Smooth muscle cell (in vitro differentiated cells): ENCODE results near the gene KCNAB3. TPM values are rescaled to one million over a fixed set of nuclear protein-coding genes. Genes with fewer than 3 reads are reported as not detected.

ENCODE experiments used
- DNase-seq: peaks from one replicate; lab custom pipeline; 2025; ENCODE audit not compliant: unreplicated experiment; lab: John Stamatoyannopoulos, UW
- H2AFZ ChIP-seq: fragments of 200-600 bp; sonication (generic); 2 replicates; pipeline ENCODE4 v1.6.0; 2016; ENCODE audit warnings: antibody characterized with exemption, low read depth, mild to moderate bottlenecking
- H3F3A ChIP-seq: fragments of 200-600 bp; sonication (generic); 2 replicates; pipeline ENCODE4 v1.6.0; 2017; ENCODE audit warnings: antibody characterized with exemption, low read depth
- H3K27ac ChIP-seq: fragments of 200-600 bp; sonication (generic); 2 replicates; pipeline ENCODE4 v1.5.1; 2016; ENCODE audit warnings: low read depth, mild to moderate bottlenecking
- H3K27me3 ChIP-seq: fragments of 200-600 bp; sonication (generic); 2 replicates; pipeline ENCODE4 v1.6.1; 2016; ENCODE audit warnings: low read depth, mild to moderate bottlenecking
- H3K36me3 ChIP-seq: fragments of 200-600 bp; sonication (generic); 2 replicates; pipeline ENCODE4 v1.5.1; 2016; ENCODE audit warnings: low read depth
- H3K4me1 ChIP-seq: fragments of 200-600 bp; sonication (generic); 2 replicates; pipeline ENCODE4 v1.5.1; 2016; ENCODE audit warnings: low read depth
- H3K4me2 ChIP-seq: fragments of 200-600 bp; sonication (generic); 2 replicates; pipeline ENCODE4 v1.6.0; 2016; ENCODE audit warnings: mild to moderate bottlenecking
- H3K4me3 ChIP-seq: fragments of 200-600 bp; sonication (generic); 2 replicates; pipeline ENCODE4 v1.5.1; 2016; ENCODE audit warnings: mild to moderate bottlenecking
- H3K79me2 ChIP-seq: fragments of 200-600 bp; sonication (generic); 2 replicates; pipeline ENCODE4 v1.6.0; 2016; ENCODE audit warnings: low read depth, mild to moderate bottlenecking
- H3K9ac ChIP-seq: fragments of 200-600 bp; sonication (generic); 2 replicates; pipeline ENCODE4 v1.6.0; 2016; ENCODE audit warnings: low read depth
- H3K9me3 ChIP-seq: fragments of 200-600 bp; sonication (generic); replicated peaks from 2 replicates; pipeline ENCODE4 v1.5.1; 2016; ENCODE audit warnings: low read depth
- H4K20me1 ChIP-seq: fragments of 200-600 bp; sonication (generic); 2 replicates; pipeline ENCODE4 v1.6.0; 2016; ENCODE audit warnings: low read depth
- WGBS: methylation state at CpG from one replicate; pipeline ENCODE4 v1.1.7; 2016; ENCODE audit warnings: low lambda C conversion rate; 5-methylcytosine and 5-hydroxymethylcytosine counted together
- polyA plus RNA-seq: library from polyadenylated mRNA; unstranded; fragments of >200 nt; fragmentation: Nextera tagmentation; extraction: Ambion mirVana; gene quantifications from 2 replicates; pipeline ENCODE4 v1.2.1, GENCODE V29; 2016
- total RNA-seq: library from RNA; depleted of rRNA; stranded (reverse); fragments of >200 nt; gene quantifications from 2 replicates; pipeline ENCODE4 v1.2.3, GENCODE V29; 2014
- TF ChIP-seq, protein P1 (sequence below): fragments of 200-600 bp; sonication (generic); IDR thresholded peaks from 2 replicates; pipeline ENCODE4 v1.5.1; 2017; ENCODE audit warnings: borderline replicate concordance, mild to moderate bottlenecking, antibody characterized with exemption; ENCODE audit not compliant: insufficient read depth, poor library complexity, severe bottlenecking

The KCNAB3 gene
- total and polyA plus RNA-seq, 2 experiments from 2014 or later, result 5.3 to 8.7 TPM

- H3K27me3 ChIP-seq, result no peaks in the 10 kb centered on the region
- peak within 1 kb of the TSS; percentile 42 for H2AFZ ChIP-seq
- H3K4me2 ChIP-seq, result peak within 1 kb of the TSS; percentile 100
- WGBS, result 52% methylated on average over 18 of the region's 18 CpGs
- peak within 1 kb of the TSS; percentile 60 for H3K9ac ChIP-seq
- peaks cover 17% of the 10 kb centered on the region for H3F3A ChIP-seq
- TF ChIP-seq, protein P1, sequence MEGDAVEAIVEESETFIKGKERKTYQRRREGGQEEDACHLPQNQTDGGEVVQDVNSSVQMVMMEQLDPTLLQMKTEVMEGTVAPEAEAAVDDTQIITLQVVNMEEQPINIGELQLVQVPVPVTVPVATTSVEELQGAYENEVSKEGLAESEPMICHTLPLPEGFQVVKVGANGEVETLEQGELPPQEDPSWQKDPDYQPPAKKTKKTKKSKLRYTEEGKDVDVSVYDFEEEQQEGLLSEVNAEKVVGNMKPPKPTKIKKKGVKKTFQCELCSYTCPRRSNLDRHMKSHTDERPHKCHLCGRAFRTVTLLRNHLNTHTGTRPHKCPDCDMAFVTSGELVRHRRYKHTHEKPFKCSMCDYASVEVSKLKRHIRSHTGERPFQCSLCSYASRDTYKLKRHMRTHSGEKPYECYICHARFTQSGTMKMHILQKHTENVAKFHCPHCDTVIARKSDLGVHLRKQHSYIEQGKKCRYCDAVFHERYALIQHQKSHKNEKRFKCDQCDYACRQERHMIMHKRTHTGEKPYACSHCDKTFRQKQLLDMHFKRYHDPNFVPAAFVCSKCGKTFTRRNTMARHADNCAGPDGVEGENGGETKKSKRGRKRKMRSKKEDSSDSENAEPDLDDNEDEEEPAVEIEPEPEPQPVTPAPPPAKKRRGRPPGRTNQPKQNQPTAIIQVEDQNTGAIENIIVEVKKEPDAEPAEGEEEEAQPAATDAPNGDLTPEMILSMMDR, result no peak
- no peaks in the 10 kb centered on the region for H4K20me1 ChIP-seq
- peaks cover 15% of the 10 kb centered on the region for H3K79me2 ChIP-seq
- no peaks in the 10 kb centered on the region for H3K9me3 ChIP-seq
- H3K36me3 ChIP-seq, result no peaks in the 10 kb centered on the region
- H3K4me3 ChIP-seq, result peak within 1 kb of the TSS; percentile 87
- no peak for DNase-seq
- peak within 1 kb of the TSS; percentile 88 for H3K27ac ChIP-seq
- H3K4me1 ChIP-seq, result peaks cover 49% of the 10 kb centered on the region
These were observed 41.3 kb downstream of the KCNAB3 start, which contains the start of gene CHD3 for GRCh38 chr17:7888184-7888920. TSS of gene CHD3 (plus strand) at chr17:7888789. CDS start at chr17:7889001, 212 bp downstream.

- TF ChIP-seq, protein P1, result no peak
- Histone ChIP-seq H4K20me1 (no peaks in the 10 kb centered on the region), H3K9me3 (no peaks in the 10 kb centered on the region), H3K27me3 (no peaks in the 10 kb centered on the region), H3K4me3 (peak overlapping the region; percentile 87), H3K4me1 (peaks cover 51% of the 10 kb centered on the region), H3K27ac (peak overlapping the region; percentile 88), H3K79me2 (peaks cover 15% of the 10 kb centered on the region), H3K36me3 (no peaks in the 10 kb centered on the region), H2AFZ (peak overlapping the region; percentile 42), H3F3A (peaks cover 17% of the 10 kb centered on the region), H3K9ac (peak overlapping the region; percentile 60), H3K4me2 (peak overlapping the region; percentile 100)
- under 1% methylated on average over 29 of the region's 35 CpGs for WGBS
- DNase-seq, result peak; percentile 76
These were observed 42.0 kb downstream of the KCNAB3 start for GRCh38 chr17:7887482-7888183.

- WGBS, result 5% methylated on average over 8 of the region's 8 CpGs
- Histone ChIP-seq H3K4me2 (peak overlapping the region; percentile 100), H2AFZ (peak overlapping the region; percentile 13), H3K36me3 (no peaks in the 10 kb centered on the region), H3F3A (peaks cover 17% of the 10 kb centered on the region), H3K4me3 (peak overlapping the region; percentile 87), H3K27me3 (no peaks in the 10 kb centered on the region), H3K9ac (peak overlapping the region; percentile 65), H3K79me2 (peaks cover 15% of the 10 kb centered on the region), H3K4me1 (peaks cover 51% of the 10 kb centered on the region), H4K20me1 (no peaks in the 10 kb centered on the region), H3K9me3 (no peaks in the 10 kb centered on the region), H3K27ac (peak overlapping the region; percentile 58)
- TF ChIP-seq, protein P1, result no peak
- no peak for DNase-seq
These were observed 42.6 kb downstream of the KCNAB3 start for GRCh38 chr17:7887038-7887481.
